Neutrophil (primary cell): ENCODE measurements around the gene LGMN.

Source experiments
- H3K27ac ChIP-seq: fragments of 200-600 bp; sonication (generic); 2 replicates; pipeline ENCODE4 v1.5.1; 2016; ENCODE audit warnings: mild to moderate bottlenecking, moderate library complexity
- H3K27me3 ChIP-seq: fragments of 200-600 bp; sonication (generic); 2 replicates; pipeline ENCODE4 v1.6.0; 2016; ENCODE audit warnings: mild to moderate bottlenecking
- H3K36me3 ChIP-seq: fragments of 200-600 bp; sonication (generic); 2 replicates; pipeline ENCODE4 v1.5.1; 2017
- H3K4me1 ChIP-seq, 2 experiments: fragments of 200-600 bp in 1 of 2; sonication (generic) in 1 of 2; 1 replicate in 1 of 2; 2 replicates in 1 of 2; pipeline versions ENCODE4 v1.5.1 to v1.6.1; 2013 to 2016; ENCODE audit warnings: low read depth in 1 of 2, low read length in 1 of 2, mild to moderate bottlenecking in 1 of 2, moderate library complexity in 1 of 2; ENCODE audit not compliant: control insufficient read depth in 1 of 2, insufficient read depth in 1 of 2
- H3K4me3 ChIP-seq, 2 experiments: fragments of 200-600 bp in 1 of 2; sonication (generic) in 1 of 2; 1 replicate in 1 of 2; 2 replicates in 1 of 2; pipeline ENCODE4 v1.5.1; 2013 to 2016; ENCODE audit warnings: low read depth in 1 of 2, low read length in 1 of 2, mild to moderate bottlenecking in 1 of 2, moderate library complexity in 1 of 2
- H3K9me3 ChIP-seq: fragments of 200-600 bp; sonication (generic); 2 replicates; pipeline ENCODE4 v1.5.1; 2016
- CTCF ChIP-seq: fragments of 200-600 bp; sonication (generic); IDR thresholded peaks from 2 replicates; pipeline ENCODE4 v1.5.1; 2016; ENCODE audit warnings: antibody characterized with exemption

The LGMN gene

GRCh38 chr14:92696366-92696765 is 52.1 kb downstream of the LGMN start:
- Histone ChIP-seq H3K4me1 (peaks cover 0 to 5% of the 10 kb centered on the region in 2 experiments), H3K27me3 (no peaks in the 10 kb centered on the region), H3K27ac (no peak overlapping the region), H3K4me3 (no peak overlapping the region), H3K9me3 (no peaks in the 10 kb centered on the region), H3K36me3 (peaks cover 13% of the 10 kb centered on the region)
- no peak for TF ChIP-seq CTCF

GRCh38 chr14:92695562-92695961 is 52.9 kb downstream of the LGMN start:
- no peak for TF ChIP-seq CTCF
- Histone ChIP-seq H3K4me3 (no peak overlapping the region), H3K9me3 (no peaks in the 10 kb centered on the region), H3K36me3 (peaks cover 20% of the 10 kb centered on the region), H3K27me3 (no peaks in the 10 kb centered on the region), H3K27ac (no peak overlapping the region), H3K4me1 (peaks cover 0 to 5% of the 10 kb centered on the region in 2 experiments)

GRCh38 chr14:92694807-92695206 is 53.6 kb downstream of the LGMN start:
- no peaks in the 10 kb centered on the region for H3K9me3 ChIP-seq
- H3K27me3 ChIP-seq = no peaks in the 10 kb centered on the region

GRCh38 chr14:92693998-92694795 is 54.2 kb downstream of the LGMN start:
- H3K4me3 ChIP-seq = no peak overlapping the region
- no peaks in the 10 kb centered on the region for H3K27me3 ChIP-seq
- H3K27ac ChIP-seq = no peak overlapping the region
- H3K4me1 ChIP-seq = peaks cover 0 to 5% of the 10 kb centered on the region in 2 experiments
- H3K9me3 ChIP-seq = no peaks in the 10 kb centered on the region
- TF ChIP-seq CTCF = no peak
- H3K36me3 ChIP-seq = peaks cover 33% of the 10 kb centered on the region

More at GRCh38 chr14:92694807-92695206, 53.6 kb downstream of the LGMN start:
- no peak overlapping the region for H3K4me3 ChIP-seq
- peaks cover 0 to 5% of the 10 kb centered on the region in 2 experiments for H3K4me1 ChIP-seq
- H3K36me3 ChIP-seq = peaks cover 28% of the 10 kb centered on the region
- H3K27ac ChIP-seq = no peak overlapping the region
- TF ChIP-seq CTCF = no peak

- H3K27ac ChIP-seq = peak overlapping the region; percentile 7
- no peak for TF ChIP-seq CTCF
- H3K27me3 ChIP-seq = no peaks in the 10 kb centered on the region
- H3K4me3 ChIP-seq = no peak overlapping the region
- no peaks in the 10 kb centered on the region for H3K9me3 ChIP-seq
- H3K36me3 ChIP-seq = peaks cover 47% of the 10 kb centered on the region
- peaks cover 0 to 5% of the 10 kb centered on the region in 2 experiments for H3K4me1 ChIP-seq
These were observed 55.6 kb downstream of the LGMN start for GRCh38 chr14:92692822-92693226.
